Measurements from ENCODE around the gene MTUS2.

MTUS2 gene

GRCh38 chr13:29484796-29485195 lies 664.7 kb downstream of the MTUS2 start:
- DNase-seq (ENCODE audit: low read depth), result no peak

GRCh38 chr13:29486551-29486950 lies 666.4 kb downstream of the MTUS2 start:
- no peak for DNase-seq (ENCODE audit: low read depth)

- no peak for DNase-seq (ENCODE audit: low read depth)
Measured at GRCh38 chr13:29487466-29488454, 667.6 kb downstream of the MTUS2 start.

GRCh38 chr13:29489650-29490560 lies 669.8 kb downstream of the MTUS2 start:
- peak; percentile 49 for DNase-seq (ENCODE audit: low read depth)

GRCh38 chr13:29490561-29490885 lies 670.4 kb downstream of the MTUS2 start:
- no peak for DNase-seq (ENCODE audit: low read depth)

- no peak for DNase-seq (ENCODE audit: low read depth)
Measured at GRCh38 chr13:29491248-29491647, 671.1 kb downstream of the MTUS2 start.

GRCh38 chr13:29493796-29494195 lies 673.7 kb downstream of the MTUS2 start:
- DNase-seq (ENCODE audit: low read depth), result no peak

- DNase-seq (ENCODE audit: low read depth), result no peak
Measured at GRCh38 chr13:29494520-29494919, 674.4 kb downstream of the MTUS2 start.

- DNase-seq (ENCODE audit: low read depth), result no peak
Measured at GRCh38 chr13:29496241-29496712, 676.1 kb downstream of the MTUS2 start.

GRCh38 chr13:29497137-29497654 lies 677.1 kb downstream of the MTUS2 start:
- DNase-seq (ENCODE audit: low read depth), result no peak

- DNase-seq (ENCODE audit: low read depth), result no peak
Measured at GRCh38 chr13:29498426-29499040, 678.4 kb downstream of the MTUS2 start.

- DNase-seq (ENCODE audit: low read depth), result no peak
Measured at GRCh38 chr13:29499506-29500165, 679.5 kb downstream of the MTUS2 start.

- DNase-seq (ENCODE audit: low read depth), result no peak
Measured at GRCh38 chr13:29500386-29500785, 680.2 kb downstream of the MTUS2 start.

- no peak for DNase-seq (ENCODE audit: low read depth)
Measured at GRCh38 chr13:29501674-29502073, 681.5 kb downstream of the MTUS2 start.

GRCh38 chr13:29502391-29503008 lies 682.4 kb downstream of the MTUS2 start:
- DNase-seq (ENCODE audit: low read depth), result no peak

GRCh38 chr13:29503041-29503837 lies 683.1 kb downstream of the MTUS2 start:
- DNase-seq (ENCODE audit: low read depth), result no peak

- DNase-seq (ENCODE audit: low read depth), result no peak
Measured at GRCh38 chr13:29504691-29505090, 684.6 kb downstream of the MTUS2 start.

GRCh38 chr13:29505511-29505910 lies 685.4 kb downstream of the MTUS2 start:
- DNase-seq (ENCODE audit: low read depth), result no peak

GRCh38 chr13:29505950-29506349 lies 685.8 kb downstream of the MTUS2 start:
- no peak for DNase-seq (ENCODE audit: low read depth)

GRCh38 chr13:29507356-29507755 lies 687.2 kb downstream of the MTUS2 start:
- no peak for DNase-seq (ENCODE audit: low read depth)

Data from ELR (cell line).